ENCODE data around the gene AUTS2. TPM values are rescaled to one million over a fixed set of nuclear protein-coding genes. Genes with fewer than 3 reads are reported as not detected.

The AUTS2 gene
- total and polyA plus RNA-seq, 4 donors: 4.9 to 24.4 (median 7.0) TPM

- 82% methylated on average over 2 of the region's 2 CpGs for WGBS
- DNase-seq (ENCODE audit: low spot score): no peak
- no peaks in the 10 kb centered on the region for H3K9me3 ChIP-seq (ENCODE audit: control insufficient read depth in 4 of 4, low read length in 3 of 4)
These were observed 841.4 kb downstream of the AUTS2 start for GRCh38 chr7:70439651-70440050.

GRCh38 chr7:70446448-70447143 lies 848.3 kb downstream of the AUTS2 start:
- H3K4me3 ChIP-seq (ENCODE audit: low read depth in 1 of 3, low read length in 3 of 3): no peak overlapping the region
- no peak for DNase-seq (ENCODE audit: low spot score)
- no peaks in the 10 kb centered on the region for H3K36me3 ChIP-seq (ENCODE audit: control insufficient read depth in 4 of 4, insufficient read depth in 3 of 4, low read depth in 1 of 4, low read length in 3 of 4)
- no peak overlapping the region for H3K27ac ChIP-seq (ENCODE audit: low read depth in 1 of 2, low read length in 2 of 2)
- TF ChIP-seq ATF3 (IDR thresholded peaks at IDR 0.05): no peak
- TF ChIP-seq MAX (IDR thresholded peaks at IDR 0.05): no peak
- TF ChIP-seq JUND (IDR thresholded peaks at IDR 0.05): no peak
- TF ChIP-seq HNF4A (conservative IDR thresholded peaks at IDR 0.05): no peak
- no peak for TF ChIP-seq FOXA2 (IDR thresholded peaks at IDR 0.05)
- TF ChIP-seq FOXA1 (IDR thresholded peaks at IDR 0.05): no peak
- no peak for TF ChIP-seq EGR1 (IDR thresholded peaks at IDR 0.05; ENCODE audit: low read depth in 2 of 2)
- TF ChIP-seq YY1 (IDR thresholded peaks at IDR 0.05): no peak
- no peak for TF ChIP-seq HNF4G (IDR thresholded peaks at IDR 0.05)
- no peaks in the 10 kb centered on the region for H3K27me3 ChIP-seq (ENCODE audit: control insufficient read depth in 4 of 4, insufficient read depth in 4 of 4, low read length in 3 of 4)
- H3K4me1 ChIP-seq (ENCODE audit: control insufficient read depth in 4 of 4, insufficient read depth in 4 of 4, low read length in 3 of 4): no peaks in the 10 kb centered on the region
- H3K9me3 ChIP-seq (ENCODE audit: control insufficient read depth in 4 of 4, low read length in 3 of 4): no peaks in the 10 kb centered on the region
- WGBS: 94% methylated on average over 13 of the region's 13 CpGs
- no peak overlapping the region for H3K9ac ChIP-seq (ENCODE audit: low read depth in 1 of 2, low read length in 2 of 2)

More at GRCh38 chr7:70439651-70440050, 841.4 kb downstream of the AUTS2 start:
- Histone ChIP-seq H3K4me3 (ENCODE audit: low read depth in 1 of 3, low read length in 3 of 3) (no peak overlapping the region), H3K9ac (ENCODE audit: low read depth in 1 of 2, low read length in 2 of 2) (no peak overlapping the region), H3K27ac (ENCODE audit: low read depth in 1 of 2, low read length in 2 of 2) (no peak overlapping the region), H3K36me3 (ENCODE audit: control insufficient read depth in 4 of 4, insufficient read depth in 3 of 4, low read depth in 1 of 4, low read length in 3 of 4) (no peaks in the 10 kb centered on the region), H3K27me3 (ENCODE audit: control insufficient read depth in 4 of 4, insufficient read depth in 4 of 4, low read length in 3 of 4) (no peaks in the 10 kb centered on the region), H3K4me1 (ENCODE audit: control insufficient read depth in 4 of 4, insufficient read depth in 4 of 4, low read length in 3 of 4) (peaks cover 2 to 11% (median 6%) of the 10 kb centered on the region in 4 donors)
- TF ChIP-seq ZBTB33 (IDR thresholded peaks at IDR 0.05): no peak
- no peak for TF ChIP-seq CTCF (IDR thresholded peaks at IDR 0.05; ENCODE audit: low read depth, low read length, missing input control)
- no peak for TF ChIP-seq HNF4A (conservative IDR thresholded peaks at IDR 0.05)
- no peak for TF ChIP-seq FOXA1 (IDR thresholded peaks at IDR 0.05)
- no peak for TF ChIP-seq RXRA (IDR thresholded peaks at IDR 0.05)
- no peak for TF ChIP-seq MAX (IDR thresholded peaks at IDR 0.05)
- no peak for TF ChIP-seq EGR1 (IDR thresholded peaks at IDR 0.05; ENCODE audit: low read depth in 2 of 2)
- TF ChIP-seq NR2F2 (IDR thresholded peaks at IDR 0.05): no peak
- no peak for TF ChIP-seq TAF1 (conservative IDR thresholded peaks at IDR 0.05)
